Activated CD4-positive, CD25-positive, alpha-beta regulatory T cell treated with anti-CD3 and anti-CD28 coated beads, Interleukin-2, amount 50 U/mL, for 24 hours (primary cell): Measurements from ENCODE around the gene TNS3.
A peak's percentile ranks its signal among the peaks of the same experiment; 100 is the strongest.

Source experiments
- ATAC-seq, 2 donors: fragments of 150-1000 bp; cut with Tn5 transposase; one replicate each; pipeline ENCODE4 v1.10.0; 2021; ENCODE audit warnings: mild to moderate bottlenecking in 1 of 2, moderate library complexity in 1 of 2

TNS3 gene

DNA sequence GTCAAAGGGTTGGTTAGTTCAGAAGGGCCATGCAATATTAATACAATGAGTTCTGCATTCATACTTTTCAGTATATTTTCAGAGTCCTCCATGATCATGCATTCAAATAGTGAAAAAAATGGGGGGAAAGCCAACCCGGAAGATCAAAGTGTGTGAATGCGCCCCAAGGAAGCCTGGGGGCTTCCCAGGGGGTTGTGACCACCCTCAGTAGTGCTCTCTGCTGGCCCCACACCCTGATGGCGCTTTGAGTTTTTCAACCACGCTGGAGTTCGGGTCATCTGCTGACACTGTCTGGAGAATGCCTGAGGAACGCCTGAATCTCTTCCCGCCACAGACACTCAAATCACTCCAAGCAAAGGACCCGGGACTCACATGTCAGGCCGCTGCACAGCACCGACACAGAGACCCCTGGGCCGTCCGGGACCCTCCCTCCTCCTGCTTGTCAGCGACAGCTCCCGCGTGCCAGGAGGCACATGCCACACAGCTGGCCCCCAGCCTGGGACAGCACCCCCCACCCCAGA lies 1.0 kb downstream of the TNS3 start:
- no peak for ATAC-seq

DNA sequence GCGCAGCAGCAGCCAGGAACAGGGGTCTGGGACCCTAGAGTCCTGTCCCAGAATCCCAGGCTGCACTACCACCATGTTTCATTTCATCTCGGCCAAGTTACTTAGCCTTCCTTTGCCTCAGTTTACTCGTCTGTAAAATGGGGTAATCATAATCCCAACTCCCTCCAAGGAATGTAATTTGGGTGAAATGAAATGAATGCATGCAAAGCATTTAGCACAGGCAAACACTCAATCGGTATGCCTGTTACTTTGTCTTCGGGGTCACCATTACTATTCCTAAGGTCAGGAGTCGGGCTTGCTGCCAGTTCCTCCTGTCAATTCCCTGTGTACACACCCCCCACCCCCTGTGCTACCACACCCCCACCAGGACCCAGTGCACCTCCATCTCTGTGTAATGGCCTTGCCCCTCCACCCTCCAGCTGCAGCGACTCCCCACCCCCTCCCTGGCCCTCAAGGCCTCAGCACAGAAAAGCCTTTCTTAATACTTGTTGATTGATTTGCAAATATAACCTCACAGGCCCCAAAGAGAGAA lies 1.7 kb downstream of the TNS3 start:
- ATAC-seq, result no peak

DNA sequence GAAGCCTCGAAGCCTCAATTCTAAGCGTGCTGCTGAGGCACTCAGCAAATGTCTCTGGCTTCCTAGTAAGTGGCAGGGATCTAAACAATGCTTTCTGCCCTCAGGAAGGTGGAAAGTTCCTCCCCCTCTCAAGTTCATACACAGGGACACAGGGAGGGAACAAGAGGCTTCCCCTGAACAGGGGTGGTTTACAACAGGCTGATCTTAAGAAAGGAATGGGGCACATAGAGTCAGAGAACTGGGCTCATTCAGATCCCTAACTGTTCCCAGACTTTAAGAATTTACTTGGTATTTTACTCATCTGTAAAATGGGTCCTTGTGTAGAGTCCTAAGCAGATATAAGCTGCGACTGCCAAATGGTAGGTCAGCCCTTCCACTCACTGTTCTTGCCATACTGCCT lies 2.5 kb downstream of the TNS3 start:
- ATAC-seq, result no peak

GRCh38 chr7:47578579-47579270 lies 3.2 kb downstream of the TNS3 start:
- ATAC-seq, result peak in 1 of 2 donors; percentile 5

DNA sequence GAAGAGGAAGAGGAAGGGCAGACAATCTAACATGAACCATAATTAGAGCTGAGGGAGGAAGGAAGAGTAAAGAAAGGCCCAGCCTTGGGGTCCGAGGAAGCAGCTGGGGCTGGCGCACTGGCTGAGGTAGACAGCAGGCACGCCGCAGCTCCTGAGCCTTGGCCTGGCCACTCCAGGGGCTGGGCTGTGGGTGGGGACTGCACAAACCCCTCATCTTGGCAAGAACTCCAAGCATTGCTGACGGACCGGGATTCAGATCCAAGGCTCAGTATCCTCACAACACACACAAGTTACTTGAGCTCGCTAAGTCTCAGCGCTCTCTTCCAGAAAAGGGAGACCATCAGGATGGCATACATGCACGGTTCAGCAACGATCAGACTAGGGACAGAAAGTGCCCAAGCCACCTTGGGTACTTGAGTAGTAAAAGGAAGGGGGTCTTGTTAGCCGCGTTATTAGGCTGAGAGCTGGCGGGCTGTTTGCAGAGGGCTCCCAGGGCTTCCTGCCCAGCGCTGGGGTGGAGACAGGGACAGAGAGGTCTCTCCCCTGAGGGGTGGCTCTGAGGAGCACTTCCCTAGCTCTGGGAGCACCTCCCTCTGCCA lies 4.5 kb downstream of the TNS3 start:
- ATAC-seq, result no peak

DNA sequence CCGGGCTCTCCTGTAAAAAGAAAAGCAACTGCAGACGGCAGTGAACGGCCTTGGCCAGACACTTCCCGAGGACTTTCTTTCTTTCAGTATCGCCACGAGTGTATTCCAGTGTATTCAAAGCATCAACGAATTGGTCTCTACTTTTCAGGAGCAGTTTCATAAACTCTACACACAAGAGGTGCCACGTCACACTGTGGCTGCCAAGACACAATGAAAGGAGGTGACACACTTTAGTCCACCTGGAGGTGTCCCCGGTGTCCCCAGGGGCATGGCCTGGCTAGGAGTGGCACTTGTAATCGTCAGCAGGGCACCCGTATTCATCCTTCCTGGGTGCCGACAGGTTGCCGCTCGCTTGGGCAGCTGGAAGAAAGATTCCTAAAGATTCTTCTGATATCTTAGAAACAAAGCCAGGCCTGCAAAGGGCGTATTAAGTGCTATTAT lies 5.0 kb downstream of the TNS3 start:
- no peak for ATAC-seq

- ATAC-seq, result peak in 1 of 2 donors; percentile 18
Measured at GRCh38 chr7:47576031-47576865, 5.7 kb downstream of the TNS3 start.

GRCh38 chr7:47574482-47575329 lies 7.2 kb downstream of the TNS3 start:
- ATAC-seq, result no peak

DNA sequence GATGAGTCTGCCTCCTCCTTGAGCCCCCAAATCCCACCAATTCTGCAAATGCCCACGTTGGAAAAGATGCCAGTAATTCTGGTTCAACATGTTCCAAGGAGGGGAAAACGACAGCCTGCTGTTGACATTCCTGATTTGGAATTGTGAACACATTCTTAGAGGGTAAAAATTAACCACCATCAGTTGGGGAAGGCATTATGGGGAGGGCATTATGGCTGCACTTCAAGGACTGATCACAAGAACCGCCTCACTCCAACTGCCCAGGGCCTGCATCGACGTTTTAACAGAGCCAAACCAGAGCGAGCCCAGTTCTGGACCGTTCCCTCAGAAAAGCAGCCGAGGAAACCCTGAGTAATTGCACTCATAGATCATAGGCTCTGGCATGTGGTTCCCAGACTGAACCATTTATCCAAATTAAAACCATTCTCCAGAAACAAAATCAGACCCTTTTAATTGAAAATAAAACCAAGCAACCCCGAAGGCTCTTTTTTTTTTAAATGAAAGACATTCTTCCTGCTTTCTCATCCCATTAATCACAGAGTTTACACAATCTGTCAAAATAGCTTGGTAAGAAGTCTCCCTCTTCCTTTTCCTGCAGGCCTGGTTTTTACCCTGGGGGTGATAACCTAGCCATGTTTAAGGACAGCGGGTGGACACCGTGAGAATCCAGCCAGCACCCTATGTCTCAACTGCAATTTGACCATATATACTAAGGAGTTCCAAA lies 8.0 kb downstream of the TNS3 start:
- ATAC-seq, result no peak

- no peak for ATAC-seq
Measured at GRCh38 chr7:47572939-47573757, 8.8 kb downstream of the TNS3 start.

GRCh38 chr7:47572094-47572445 lies 9.8 kb downstream of the TNS3 start:
- ATAC-seq, result no peak

DNA sequence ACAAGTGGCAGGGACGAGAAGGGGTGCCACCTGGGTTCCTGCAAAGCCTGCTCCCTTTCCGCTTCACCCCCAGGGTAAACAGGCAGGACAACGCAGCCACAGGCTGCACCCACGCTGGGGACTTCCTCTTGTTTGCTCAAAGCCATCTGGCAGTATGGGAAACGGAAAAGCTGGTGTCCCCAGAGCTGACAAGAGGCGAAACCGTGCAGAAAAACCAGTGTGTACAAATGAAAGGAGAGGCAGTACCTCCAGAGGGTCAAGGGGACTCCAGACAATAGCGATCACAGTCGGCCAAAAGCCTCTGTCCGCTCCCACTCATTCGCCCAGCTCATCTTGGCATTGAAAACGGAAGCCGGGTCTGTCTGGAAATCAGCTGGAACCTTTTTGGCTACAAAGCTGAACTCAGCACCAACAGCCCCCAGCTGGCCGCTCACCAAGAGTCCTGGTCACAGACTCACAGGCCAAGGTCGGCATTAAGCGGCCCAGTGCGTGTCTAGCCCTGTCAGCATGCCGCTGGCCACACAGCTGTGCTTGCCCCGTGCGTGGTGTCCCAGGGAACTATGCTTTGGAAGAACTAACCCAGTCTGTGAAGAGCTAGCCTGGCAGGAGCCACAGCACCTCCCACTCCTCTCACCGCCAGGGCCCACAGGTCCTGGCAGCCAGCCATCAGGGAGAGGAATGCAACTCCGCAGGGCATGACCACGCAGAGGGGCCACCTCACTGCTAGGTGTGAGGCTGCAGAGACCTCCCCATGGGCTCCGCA lies 10.4 kb downstream of the TNS3 start:
- no peak for ATAC-seq

DNA sequence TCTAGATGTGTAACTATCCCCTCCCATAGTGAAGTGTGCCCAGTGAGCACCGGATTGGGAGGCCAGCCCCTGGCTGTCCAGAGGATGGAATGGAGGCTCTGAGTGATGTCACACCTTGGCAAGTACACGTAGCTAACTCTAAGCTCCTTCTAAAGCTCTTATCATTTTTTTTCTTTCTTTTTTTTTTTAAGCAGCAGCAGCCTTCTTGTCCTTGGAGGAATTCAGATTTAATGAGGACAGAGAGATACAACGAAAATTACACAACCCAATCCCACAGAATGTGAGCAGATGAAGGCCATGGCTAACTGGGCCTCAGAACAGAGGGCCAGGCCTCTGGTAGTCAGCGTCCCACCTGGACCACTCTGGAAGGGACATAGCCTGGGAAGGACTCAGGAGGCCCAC lies 11.3 kb downstream of the TNS3 start:
- no peak for ATAC-seq

DNA sequence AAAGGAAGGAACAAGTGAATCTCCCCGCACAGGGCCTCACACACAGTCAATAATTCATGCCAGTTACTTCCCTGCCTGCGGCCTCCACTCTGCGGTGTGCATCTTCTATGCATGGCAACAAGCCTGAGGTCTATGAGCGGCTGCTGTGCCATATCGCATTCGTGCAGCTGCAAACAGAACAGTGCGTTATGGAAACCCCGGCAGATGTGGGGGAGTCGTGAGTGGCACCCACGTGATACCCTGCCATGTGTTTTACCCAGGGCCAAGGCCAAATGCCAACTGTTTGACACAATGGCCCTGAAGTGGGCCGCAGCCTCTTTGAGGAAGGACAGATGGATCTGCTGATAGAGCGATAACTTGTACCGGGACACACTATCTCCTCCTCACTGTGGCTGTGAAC lies 13.4 kb downstream of the TNS3 start:
- ATAC-seq, result peak; percentile 24 to 47

GRCh38 chr7:47568056-47568455 lies 13.9 kb downstream of the TNS3 start:
- ATAC-seq, result no peak

- ATAC-seq, result no peak
Measured at GRCh38 chr7:47565640-47566250, 16.2 kb downstream of the TNS3 start.

DNA sequence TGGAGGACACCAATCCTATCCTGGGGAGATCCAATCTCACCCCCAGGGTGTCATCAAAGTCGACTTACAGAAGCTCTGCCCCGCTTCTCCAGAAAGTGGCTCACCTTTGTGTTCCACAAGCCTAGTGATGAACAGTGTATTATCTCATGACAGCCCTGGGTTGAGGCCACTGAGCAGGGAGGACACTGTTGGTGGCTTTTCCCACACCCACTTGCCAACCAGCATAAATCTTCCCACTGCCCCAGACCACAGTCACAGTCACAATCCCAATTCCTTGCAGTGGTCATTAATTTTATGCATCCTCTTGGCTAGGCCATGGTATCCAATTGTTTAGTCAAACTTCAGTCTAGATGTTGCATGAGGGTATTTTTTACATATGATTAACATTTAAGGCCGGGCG lies 18.4 kb downstream of the TNS3 start:
- no peak for ATAC-seq

GRCh38 chr7:47561715-47562446 lies 20.0 kb downstream of the TNS3 start:
- ATAC-seq, result no peak
